HG02588 (cell line): ENCODE data around the gene LAMTOR2.
"Not testable (repeated sequence)": the region's sequence is repeated elsewhere in the genome, so short reads cannot be mapped to it uniquely, and the experiment has no call there.

Source experiments
- ATAC-seq: cut with Tn5 transposase; IDR thresholded peaks from one replicate; pipeline ENCODE4 v1.9.1; 2021; ENCODE audit warnings: mild to moderate bottlenecking, moderate library complexity; ENCODE audit not compliant: unreplicated experiment

Gene LAMTOR2

GRCh38 chr1:156054500-156055280 is at the start of gene LAMTOR2:
Gene LAMTOR2 (plus strand): TSS chr1:156054782. CDS start chr1:156054890, 108 bp downstream.
- ATAC-seq = peak; percentile 68

- ATAC-seq = no peak
These were observed 49.6 kb upstream of the LAMTOR2 start for GRCh38 chr1:156004843-156005584.

GRCh38 chr1:156006666-156007376 is 47.8 kb upstream of the LAMTOR2 start:
- ATAC-seq = no peak

GRCh38 chr1:156009404-156009803 is 45.2 kb upstream of the LAMTOR2 start:
- no peak for ATAC-seq

GRCh38 chr1:156012051-156012817 is 42.3 kb upstream of the LAMTOR2 start:
- ATAC-seq = peak; percentile 66

GRCh38 chr1:156014829-156015228 is 39.8 kb upstream of the LAMTOR2 start:
- no peak for ATAC-seq

GRCh38 chr1:156019946-156020292 is 34.7 kb upstream of the LAMTOR2 start:
- no peak for ATAC-seq

- peak; percentile 96 for ATAC-seq
These were observed 34.1 kb upstream of the LAMTOR2 start, which contains the start of gene SSR2 for GRCh38 chr1:156020293-156021092. Gene SSR2 (minus strand): TSS chr1:156020951. CDS start chr1:156020167, 784 bp downstream.

GRCh38 chr1:156021093-156021428 is 33.5 kb upstream of the LAMTOR2 start:
- no peak for ATAC-seq

- no peak for ATAC-seq
These were observed 32.6 kb upstream of the LAMTOR2 start for GRCh38 chr1:156021954-156022353.

- ATAC-seq = no peak
These were observed 29.8 kb upstream of the LAMTOR2 start for GRCh38 chr1:156024801-156025200.

GRCh38 chr1:156025876-156026275 is 28.7 kb upstream of the LAMTOR2 start:
- ATAC-seq = no peak

GRCh38 chr1:156026588-156026987 is 28.0 kb upstream of the LAMTOR2 start:
- ATAC-seq = no peak

GRCh38 chr1:156033011-156033410 is 21.6 kb upstream of the LAMTOR2 start:
- ATAC-seq = no peak

GRCh38 chr1:156034991-156035390 is 19.6 kb upstream of the LAMTOR2 start:
- ATAC-seq = not testable (repeated sequence)

- ATAC-seq = no peak
These were observed 11.8 kb upstream of the LAMTOR2 start for GRCh38 chr1:156042828-156043227.

GRCh38 chr1:156045076-156045475 is 9.5 kb upstream of the LAMTOR2 start:
- no peak for ATAC-seq

- no peak for ATAC-seq
These were observed 5.8 kb upstream of the LAMTOR2 start for GRCh38 chr1:156048663-156049258.

GRCh38 chr1:156050376-156050775 is 4.2 kb upstream of the LAMTOR2 start:
- ATAC-seq = no peak
